ENCODE data around the gene DLG4. TPM values are rescaled to one million over a fixed set of nuclear protein-coding genes. Genes with fewer than 3 reads are reported as not detected.

Gene DLG4
- total RNA-seq, 1 donor from 2014 or later, result 6.1 TPM

- no peak overlapping the region for H3K4me3 ChIP-seq (ENCODE audit: low read depth, low read length)
- no peak for TF ChIP-seq CTCF (IDR thresholded peaks at IDR 0.05; ENCODE audit: insufficient read depth, low read length, poor library complexity, severe bottlenecking)
- no peak for DNase-seq (ENCODE audit: low read depth)
- no peaks in the 10 kb centered on the region for H3K27me3 ChIP-seq (ENCODE audit: control insufficient read depth, insufficient read depth, low read length)
- H3K36me3 ChIP-seq (ENCODE audit: control insufficient read depth, insufficient read depth, low read length), result peaks cover 2% of the 10 kb centered on the region
These were observed 10.7 kb downstream of the DLG4 start for GRCh38 chr17:7208754-7209460.

- no peaks in the 10 kb centered on the region for H3K27me3 ChIP-seq (ENCODE audit: control insufficient read depth, insufficient read depth, low read length)
- peaks cover 2% of the 10 kb centered on the region for H3K36me3 ChIP-seq (ENCODE audit: control insufficient read depth, insufficient read depth, low read length)
- H3K4me3 ChIP-seq (ENCODE audit: low read depth, low read length), result no peak overlapping the region
- TF ChIP-seq CTCF (IDR thresholded peaks at IDR 0.05; ENCODE audit: insufficient read depth, low read length, poor library complexity, severe bottlenecking), result no peak
- DNase-seq (ENCODE audit: low read depth), result no peak
These were observed 11.5 kb downstream of the DLG4 start for GRCh38 chr17:7208027-7208571.

GRCh38 chr17:7207120-7208001, 12.3 kb downstream of the DLG4 start:
- H3K36me3 ChIP-seq (ENCODE audit: control insufficient read depth, insufficient read depth, low read length), result peaks cover 4% of the 10 kb centered on the region
- H3K4me3 ChIP-seq (ENCODE audit: low read depth, low read length), result no peak overlapping the region
- no peak for DNase-seq (ENCODE audit: low read depth)
- no peak for TF ChIP-seq CTCF (IDR thresholded peaks at IDR 0.05; ENCODE audit: insufficient read depth, low read length, poor library complexity, severe bottlenecking)
- no peaks in the 10 kb centered on the region for H3K27me3 ChIP-seq (ENCODE audit: control insufficient read depth, insufficient read depth, low read length)

- no peak for DNase-seq (ENCODE audit: low read depth)
- no peak for TF ChIP-seq CTCF (IDR thresholded peaks at IDR 0.05; ENCODE audit: insufficient read depth, low read length, poor library complexity, severe bottlenecking)
- H3K36me3 ChIP-seq (ENCODE audit: control insufficient read depth, insufficient read depth, low read length), result peaks cover 4% of the 10 kb centered on the region
- peak overlapping the region; percentile 29 for H3K4me3 ChIP-seq (ENCODE audit: low read depth, low read length)
- no peaks in the 10 kb centered on the region for H3K27me3 ChIP-seq (ENCODE audit: control insufficient read depth, insufficient read depth, low read length)
These were observed 14.1 kb downstream of the DLG4 start for GRCh38 chr17:7205561-7205960.

- no peak for TF ChIP-seq CTCF (IDR thresholded peaks at IDR 0.05; ENCODE audit: insufficient read depth, low read length, poor library complexity, severe bottlenecking)
- peak overlapping the region; percentile 29 for H3K4me3 ChIP-seq (ENCODE audit: low read depth, low read length)
- peaks cover 4% of the 10 kb centered on the region for H3K36me3 ChIP-seq (ENCODE audit: control insufficient read depth, insufficient read depth, low read length)
- no peak for DNase-seq (ENCODE audit: low read depth)
- no peaks in the 10 kb centered on the region for H3K27me3 ChIP-seq (ENCODE audit: control insufficient read depth, insufficient read depth, low read length)
These were observed 14.7 kb downstream of the DLG4 start for GRCh38 chr17:7204828-7205461.
